HUES6 (cell line): ENCODE measurements around the gene PRR12.

Source experiments
- H3K27ac ChIP-seq: 2 replicates; pipeline ENCODE4 v1.7.0; 2013; ENCODE audit warnings: low read depth, mild to moderate bottlenecking, low read length, inconsistent platforms
- H3K27me3 ChIP-seq: 2 replicates; pipeline ENCODE4 v1.6.1; 2013; ENCODE audit warnings: low read length; ENCODE audit not compliant: control insufficient read depth, insufficient read depth
- H3K36me3 ChIP-seq: 2 replicates; pipeline ENCODE4 v1.6.1; 2013; ENCODE audit warnings: low read length; ENCODE audit not compliant: control insufficient read depth, insufficient read depth
- H3K4me1 ChIP-seq: 2 replicates; pipeline ENCODE4 v1.6.1; 2013; ENCODE audit warnings: low read length; ENCODE audit not compliant: control insufficient read depth, insufficient read depth
- H3K4me3 ChIP-seq: 2 replicates; pipeline ENCODE4 v1.5.1; 2013; ENCODE audit warnings: low read depth, low read length
- H3K9ac ChIP-seq: one replicate; pipeline ENCODE4 v1.6.1; 2013; ENCODE audit warnings: mild to moderate bottlenecking, low read length
- H3K9me3 ChIP-seq: 2 replicates; pipeline ENCODE4 v1.6.1; 2013; ENCODE audit warnings: low read depth, low read length; ENCODE audit not compliant: control insufficient read depth, insufficient read depth

Gene PRR12

GRCh38 chr19:49564616-49565045, 26.4 kb upstream of the PRR12 start:
- Histone ChIP-seq H3K4me3 (no peak overlapping the region), H3K27ac (no peak overlapping the region), H3K9me3 (no peaks in the 10 kb centered on the region), H3K27me3 (no peaks in the 10 kb centered on the region), H3K36me3 (peaks cover 14% of the 10 kb centered on the region), H3K9ac (no peak overlapping the region), H3K4me1 (peaks cover 13% of the 10 kb centered on the region; the same call in 1 of the 2 replicates)

DNA sequence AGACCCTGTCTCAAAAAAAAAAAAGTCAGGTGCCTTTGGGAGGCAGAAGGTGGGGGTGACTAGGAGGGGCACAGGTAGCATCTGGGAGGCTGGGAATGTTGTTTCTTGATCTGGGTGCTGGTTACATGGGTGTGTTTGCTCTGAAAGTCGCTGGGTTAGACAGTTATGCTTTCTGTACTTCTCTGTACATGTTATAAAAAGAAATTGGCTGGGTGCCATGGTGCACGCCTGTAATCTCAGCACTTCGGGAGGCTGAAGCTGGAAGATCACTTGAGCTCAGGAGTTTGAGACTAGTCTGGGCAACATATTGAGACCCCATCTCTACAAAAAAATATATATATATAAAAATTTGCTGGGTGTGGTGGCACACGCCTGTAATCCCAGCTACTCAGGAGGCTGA, 25.7 kb upstream of the PRR12 start:
- peaks cover 9% of the 10 kb centered on the region for H3K4me1 ChIP-seq
- peaks cover 7% of the 10 kb centered on the region for H3K36me3 ChIP-seq
- no peak overlapping the region for H3K4me3 ChIP-seq
- H3K27me3 ChIP-seq = no peaks in the 10 kb centered on the region
- no peak overlapping the region for H3K27ac ChIP-seq
- H3K9me3 ChIP-seq = no peaks in the 10 kb centered on the region
- H3K9ac ChIP-seq = no peak overlapping the region

DNA sequence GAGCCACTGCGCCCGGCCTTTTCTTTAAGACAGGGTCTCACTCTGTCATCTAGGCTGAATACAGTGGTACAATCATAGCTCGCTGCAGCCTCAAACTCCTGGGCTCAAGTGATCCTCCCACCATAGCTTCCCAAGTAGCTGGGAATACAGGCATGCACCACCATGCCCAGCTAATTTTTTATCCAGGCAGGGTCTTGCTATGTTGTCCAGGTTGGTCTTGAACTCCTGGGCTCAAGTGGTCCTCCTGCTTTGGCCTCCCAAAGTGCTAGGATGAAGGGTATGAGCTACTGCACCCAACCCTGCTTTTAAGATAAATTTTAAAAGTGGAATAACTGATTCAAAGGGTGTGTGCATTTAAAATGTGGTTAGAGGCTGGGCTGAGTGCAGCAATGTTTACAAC, 24.7 kb upstream of the PRR12 start:
- no peak overlapping the region for H3K9ac ChIP-seq

DNA sequence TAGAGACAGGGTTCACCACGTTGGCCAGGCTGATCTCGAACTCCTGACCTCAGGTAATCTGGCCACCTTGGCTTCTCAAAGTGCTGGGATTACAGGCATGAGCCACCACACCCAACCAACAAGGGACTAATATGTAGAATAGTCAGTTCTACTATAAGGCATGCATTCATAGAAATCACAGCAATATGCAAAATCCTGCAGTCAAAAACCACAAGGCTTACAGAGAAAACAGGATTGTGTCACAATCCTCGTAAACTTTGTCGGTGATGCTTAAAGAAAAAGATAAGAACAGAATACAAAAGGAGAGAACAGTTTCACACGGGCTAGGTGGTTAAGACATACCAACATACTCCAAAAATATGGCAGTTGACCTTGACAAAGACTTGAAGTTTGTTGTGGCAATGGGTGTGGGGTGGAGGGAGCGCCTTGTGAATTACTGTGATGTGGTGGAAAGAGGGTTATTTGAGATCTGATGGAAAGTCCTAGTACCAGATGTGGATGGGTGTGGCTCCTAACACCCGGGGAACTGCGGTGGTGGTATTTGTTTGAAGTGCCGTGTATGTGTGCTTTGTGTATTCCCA, 23.0 kb upstream of the PRR12 start:
- H3K27me3 ChIP-seq = no peaks in the 10 kb centered on the region
- peaks cover 11% of the 10 kb centered on the region for H3K4me1 ChIP-seq
- H3K9me3 ChIP-seq = no peaks in the 10 kb centered on the region
- H3K9ac ChIP-seq = no peak overlapping the region
- no peak overlapping the region for H3K4me3 ChIP-seq
- peaks cover 6% of the 10 kb centered on the region; the same call in 1 of the 2 replicates for H3K36me3 ChIP-seq
- H3K27ac ChIP-seq = no peak overlapping the region

More for the DNA sequence above, 24.7 kb upstream of the PRR12 start:
- no peak overlapping the region for H3K27ac ChIP-seq
- no peaks in the 10 kb centered on the region for H3K9me3 ChIP-seq
- H3K4me3 ChIP-seq = no peak overlapping the region
- H3K27me3 ChIP-seq = no peaks in the 10 kb centered on the region
- H3K36me3 ChIP-seq = peaks cover 6% of the 10 kb centered on the region; the same call in 1 of the 2 replicates
- peaks cover 7% of the 10 kb centered on the region for H3K4me1 ChIP-seq

GRCh38 chr19:49570138-49570856, 20.7 kb upstream of the PRR12 start:
- Histone ChIP-seq H3K27me3 (no peaks in the 10 kb centered on the region), H3K4me3 (no peak overlapping the region), H3K27ac (no peak overlapping the region), H3K9ac (no peak overlapping the region), H3K36me3 (peaks cover 14% of the 10 kb centered on the region), H3K9me3 (no peaks in the 10 kb centered on the region), H3K4me1 (peaks cover 11% of the 10 kb centered on the region)

GRCh38 chr19:49570997-49571676, 19.8 kb upstream of the PRR12 start:
- Histone ChIP-seq H3K36me3 (peaks cover 20% of the 10 kb centered on the region), H3K9me3 (no peaks in the 10 kb centered on the region), H3K27ac (no peak overlapping the region), H3K27me3 (no peaks in the 10 kb centered on the region), H3K4me3 (no peak overlapping the region), H3K9ac (no peak overlapping the region), H3K4me1 (peaks cover 11% of the 10 kb centered on the region)

DNA sequence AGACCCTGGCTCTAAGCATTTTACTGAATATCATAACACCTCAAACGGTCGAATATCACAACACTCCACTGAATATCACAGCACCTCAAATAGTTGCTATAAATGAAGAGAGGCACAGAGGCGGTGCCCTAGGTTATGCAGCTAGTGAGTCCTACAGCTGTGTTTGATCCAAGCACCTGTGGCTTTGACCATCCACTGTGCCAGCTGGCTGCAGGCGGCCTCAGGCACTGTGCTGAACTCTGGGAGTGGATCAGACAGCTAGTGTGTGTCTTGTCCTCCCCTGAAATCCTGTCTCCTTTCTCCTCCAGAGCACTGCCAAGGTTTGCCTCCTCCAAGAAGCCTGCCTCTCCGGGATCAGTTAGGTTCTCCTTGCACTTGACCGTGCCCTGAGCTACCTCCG, 18.0 kb upstream of the PRR12 start:
- Histone ChIP-seq H3K4me3 (no peak overlapping the region), H3K27ac (no peak overlapping the region), H3K36me3 (peaks cover 22% of the 10 kb centered on the region), H3K9me3 (no peaks in the 10 kb centered on the region), H3K9ac (peak overlapping the region; percentile 7), H3K4me1 (peaks cover 11% of the 10 kb centered on the region), H3K27me3 (no peaks in the 10 kb centered on the region)

GRCh38 chr19:49573425-49573824, 17.6 kb upstream of the PRR12 start:
- Histone ChIP-seq H3K9me3 (no peaks in the 10 kb centered on the region), H3K9ac (no peak overlapping the region), H3K36me3 (peaks cover 22% of the 10 kb centered on the region), H3K4me1 (peaks cover 11% of the 10 kb centered on the region), H3K27ac (no peak overlapping the region), H3K4me3 (no peak overlapping the region), H3K27me3 (no peaks in the 10 kb centered on the region)

DNA sequence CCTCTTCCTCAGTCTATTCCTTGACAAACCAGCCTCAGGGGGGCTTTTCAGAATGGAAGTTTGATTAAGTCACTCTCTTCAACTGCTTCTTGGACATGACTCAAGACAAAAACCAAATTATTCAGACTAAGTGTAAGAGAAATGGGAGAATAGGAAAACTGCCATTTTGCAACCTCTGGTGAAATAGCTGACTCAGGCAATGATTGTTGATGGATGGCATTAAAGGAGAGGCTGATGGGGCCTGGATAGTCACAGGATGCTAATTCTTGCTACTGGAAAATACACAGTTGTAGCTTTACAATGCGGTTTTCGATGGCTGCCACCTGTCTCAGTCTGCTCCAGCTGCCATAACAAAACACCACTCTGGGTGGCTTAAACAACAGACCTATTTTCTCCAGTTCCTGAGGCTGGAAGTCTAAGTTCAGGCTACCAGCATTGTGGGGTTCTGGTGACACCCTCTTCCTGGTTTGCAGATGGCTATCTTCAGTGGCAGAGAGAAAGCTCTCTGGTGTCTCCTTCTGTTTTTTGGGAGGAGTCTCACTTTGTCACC, 16.7 kb upstream of the PRR12 start:
- no peaks in the 10 kb centered on the region for H3K9me3 ChIP-seq
- H3K4me1 ChIP-seq = peaks cover 15% of the 10 kb centered on the region
- no peaks in the 10 kb centered on the region for H3K27me3 ChIP-seq
- H3K27ac ChIP-seq = no peak overlapping the region
- peaks cover 22% of the 10 kb centered on the region for H3K36me3 ChIP-seq
- no peak overlapping the region for H3K4me3 ChIP-seq
- H3K9ac ChIP-seq = no peak overlapping the region

- Histone ChIP-seq H3K9ac (no peak overlapping the region), H3K4me3 (peak overlapping the region; percentile 93), H3K27ac (no peak overlapping the region), H3K4me1 (peaks cover 15% of the 10 kb centered on the region; the same call in 1 of the 2 replicates), H3K36me3 (peaks cover 16% of the 10 kb centered on the region), H3K9me3 (no peaks in the 10 kb centered on the region), H3K27me3 (no peaks in the 10 kb centered on the region)
Measured at GRCh38 chr19:49579193-49579592, 11.8 kb upstream of the PRR12 start.

DNA sequence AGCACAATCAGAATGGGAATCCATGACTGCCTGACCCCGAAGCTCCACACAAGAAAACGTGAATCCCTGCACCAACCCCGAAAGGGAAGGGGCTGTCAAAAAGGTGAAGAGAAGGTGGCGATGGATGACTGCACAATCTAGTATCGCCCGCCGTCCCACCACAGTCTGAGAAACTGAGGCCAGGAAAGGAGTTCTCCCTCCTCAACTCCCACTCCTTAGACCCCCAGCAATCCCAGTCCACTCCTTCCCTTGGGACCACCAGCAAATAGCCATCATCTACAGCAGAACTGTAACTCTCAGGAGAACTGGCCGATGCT, 11.1 kb upstream of the PRR12 start:
- Histone ChIP-seq H3K9me3 (no peaks in the 10 kb centered on the region), H3K27me3 (no peaks in the 10 kb centered on the region), H3K4me3 (peak overlapping the region; percentile 93), H3K27ac (no peak overlapping the region), H3K9ac (peak overlapping the region; percentile 90), H3K4me1 (peaks cover 19% of the 10 kb centered on the region; the same call in 1 of the 2 replicates), H3K36me3 (peaks cover 12% of the 10 kb centered on the region)
